Osteoblast (primary cell): ENCODE data around the gene TMEM184C. TPM values are rescaled to one million over a fixed set of nuclear protein-coding genes. Genes with fewer than 3 reads are reported as not detected.

Experiments
- DNase-seq: peaks from one replicate; pipeline ENCODE4 v3.0.0; 2011; ENCODE audit warnings: low spot score, mixed read lengths; ENCODE audit not compliant: insufficient read length; ENCODE audit errors: missing footprints
- H2AFZ ChIP-seq: 2 replicates; pipeline ENCODE4 v1.6.0; 2011; ENCODE audit warnings: mild to moderate bottlenecking, low read length
- H3K27ac ChIP-seq: 2 replicates; pipeline ENCODE4 v1.5.1; 2011; ENCODE audit warnings: mild to moderate bottlenecking, low read depth, low read length, moderate library complexity
- H3K27me3 ChIP-seq: 2 replicates; pipeline ENCODE4 v1.6.0; 2012; ENCODE audit warnings: mild to moderate bottlenecking, control low read depth, inconsistent platforms, low read length, moderate library complexity; ENCODE audit not compliant: insufficient read depth
- H3K36me3 ChIP-seq: 2 replicates; pipeline ENCODE4 v1.5.1; 2011; ENCODE audit warnings: mild to moderate bottlenecking, low read length, control low read depth, moderate library complexity; ENCODE audit not compliant: insufficient read depth
- H3K4me1 ChIP-seq: 2 replicates; pipeline ENCODE4 v1.5.1; 2011; ENCODE audit warnings: mild to moderate bottlenecking, low read length, control low read depth, moderate library complexity; ENCODE audit not compliant: insufficient read depth
- H3K4me2 ChIP-seq: 2 replicates; pipeline ENCODE4 v1.6.0; 2011; ENCODE audit warnings: mild to moderate bottlenecking, low read length; ENCODE audit not compliant: insufficient read depth
- H3K4me3 ChIP-seq: fragments of 200-600 bp; sonication (generic); 3 replicates; pipeline ENCODE4 v1.5.1; 2012; ENCODE audit warnings: mild to moderate bottlenecking, low read length, inconsistent platforms; ENCODE audit not compliant: insufficient read depth
- H3K79me2 ChIP-seq: 2 replicates; pipeline ENCODE4 v1.6.0; 2012; ENCODE audit warnings: mild to moderate bottlenecking, low read length, control low read depth, inconsistent platforms; ENCODE audit not compliant: insufficient read depth
- H3K9me3 ChIP-seq: 2 replicates; pipeline ENCODE4 v1.5.1; 2011; ENCODE audit warnings: low read depth, low read length, control low read depth
- H4K20me1 ChIP-seq: 2 replicates; pipeline ENCODE4 v1.6.0; 2012; ENCODE audit warnings: mild to moderate bottlenecking, low read length, control low read depth; ENCODE audit not compliant: insufficient read depth
- total RNA-seq: library from RNA; depleted of rRNA; stranded (reverse); fragments of >200 nt; gene quantifications from 2 replicates; pipeline ENCODE4 v1.2.3, GENCODE V29; 2012
- TF ChIP-seq, protein P1 (sequence below): IDR thresholded peaks from 2 replicates; pipeline ENCODE4 v1.5.1; 2011; ENCODE audit warnings: mild to moderate bottlenecking, low read depth, low read length, moderate library complexity; ENCODE audit errors: extremely low read depth

Gene TMEM184C
- total RNA-seq, 1 donor, result 43.4 TPM

DNA sequence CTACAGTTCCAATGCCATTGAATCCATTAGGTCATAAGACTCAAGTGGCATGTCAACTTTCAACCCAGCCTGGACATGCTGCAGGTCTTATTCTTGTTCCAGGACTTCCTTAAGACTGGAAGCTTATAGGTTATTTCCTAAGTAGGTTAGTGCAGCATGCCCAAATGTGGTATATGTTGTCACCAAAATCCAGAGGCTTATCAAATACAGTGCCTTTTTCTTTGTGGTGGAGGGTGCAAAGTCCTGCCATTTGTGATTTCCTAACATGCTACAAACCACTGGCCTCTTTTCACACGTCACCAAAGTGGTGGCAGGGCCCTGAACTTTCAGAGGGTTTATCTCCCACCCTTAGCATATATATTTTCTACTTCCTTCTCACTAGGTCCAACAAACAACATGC lies 9.7 kb upstream of the TMEM184C start:
- Histone ChIP-seq H3K4me2 (no peak overlapping the region), H3K79me2 (no peaks in the 10 kb centered on the region), H3K9me3 (no peaks in the 10 kb centered on the region), H3K4me1 (no peaks in the 10 kb centered on the region), H3K27ac (no peak overlapping the region), H4K20me1 (no peaks in the 10 kb centered on the region), H3K4me3 (no peak overlapping the region), H2AFZ (no peak overlapping the region), H3K27me3 (peaks cover 8% of the 10 kb centered on the region), H3K36me3 (no peaks in the 10 kb centered on the region)
- DNase-seq, result no peak
- TF ChIP-seq, protein P1, sequence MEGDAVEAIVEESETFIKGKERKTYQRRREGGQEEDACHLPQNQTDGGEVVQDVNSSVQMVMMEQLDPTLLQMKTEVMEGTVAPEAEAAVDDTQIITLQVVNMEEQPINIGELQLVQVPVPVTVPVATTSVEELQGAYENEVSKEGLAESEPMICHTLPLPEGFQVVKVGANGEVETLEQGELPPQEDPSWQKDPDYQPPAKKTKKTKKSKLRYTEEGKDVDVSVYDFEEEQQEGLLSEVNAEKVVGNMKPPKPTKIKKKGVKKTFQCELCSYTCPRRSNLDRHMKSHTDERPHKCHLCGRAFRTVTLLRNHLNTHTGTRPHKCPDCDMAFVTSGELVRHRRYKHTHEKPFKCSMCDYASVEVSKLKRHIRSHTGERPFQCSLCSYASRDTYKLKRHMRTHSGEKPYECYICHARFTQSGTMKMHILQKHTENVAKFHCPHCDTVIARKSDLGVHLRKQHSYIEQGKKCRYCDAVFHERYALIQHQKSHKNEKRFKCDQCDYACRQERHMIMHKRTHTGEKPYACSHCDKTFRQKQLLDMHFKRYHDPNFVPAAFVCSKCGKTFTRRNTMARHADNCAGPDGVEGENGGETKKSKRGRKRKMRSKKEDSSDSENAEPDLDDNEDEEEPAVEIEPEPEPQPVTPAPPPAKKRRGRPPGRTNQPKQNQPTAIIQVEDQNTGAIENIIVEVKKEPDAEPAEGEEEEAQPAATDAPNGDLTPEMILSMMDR, result no peak

DNA sequence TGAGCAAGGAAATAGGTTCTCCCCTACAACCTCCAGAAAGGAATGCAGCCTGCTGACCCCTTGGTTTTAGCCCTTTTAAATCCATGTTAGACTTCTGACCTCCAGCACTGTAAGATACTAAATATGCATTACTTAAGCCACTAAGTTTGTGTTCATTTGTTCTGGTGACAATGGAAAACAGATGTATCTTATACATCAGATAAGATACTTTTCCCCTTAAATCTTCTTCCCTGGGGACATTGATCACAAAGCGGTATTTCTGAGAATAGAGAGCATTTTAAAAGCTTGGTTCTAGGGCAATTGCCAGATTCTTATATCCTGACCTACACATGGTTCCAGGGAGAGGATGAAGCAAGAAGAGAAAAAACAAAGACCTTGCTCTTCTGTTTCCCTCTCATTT lies 6.5 kb upstream of the TMEM184C start:
- Histone ChIP-seq H3K4me1 (no peaks in the 10 kb centered on the region), H3K9me3 (no peaks in the 10 kb centered on the region), H3K79me2 (no peaks in the 10 kb centered on the region), H2AFZ (no peak overlapping the region), H3K27me3 (peaks cover 12% of the 10 kb centered on the region), H3K36me3 (no peaks in the 10 kb centered on the region), H3K4me3 (no peak overlapping the region), H3K4me2 (no peak overlapping the region), H3K27ac (no peak overlapping the region), H4K20me1 (no peaks in the 10 kb centered on the region)
- TF ChIP-seq, protein P1, result no peak
- DNase-seq, result no peak

DNA sequence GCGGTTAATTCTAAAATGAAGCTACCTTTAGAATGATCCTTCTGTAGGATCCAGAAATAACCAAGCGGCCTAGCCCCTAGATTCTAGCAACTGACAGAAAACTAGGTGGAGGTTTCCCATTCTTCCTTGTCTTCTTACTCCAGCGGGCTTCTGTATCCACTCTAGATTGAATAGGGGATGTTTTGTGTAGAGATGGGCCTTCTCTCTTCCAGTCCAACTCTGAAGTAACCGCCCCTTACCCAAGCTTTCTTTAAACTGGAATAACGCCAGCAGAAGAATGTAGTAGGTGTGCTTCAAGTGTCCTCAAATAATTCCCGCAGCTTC lies 386 bp upstream of the TMEM184C start:
- Histone ChIP-seq H3K9me3 (no peaks in the 10 kb centered on the region), H3K4me1 (peaks cover 17% of the 10 kb centered on the region), H4K20me1 (peaks cover 10% of the 10 kb centered on the region), H3K27me3 (peaks cover 4% of the 10 kb centered on the region), H3K27ac (no peak overlapping the region), H3K79me2 (peaks cover 43% of the 10 kb centered on the region), H3K36me3 (no peaks in the 10 kb centered on the region), H3K4me2 (peak overlapping the region; percentile 95), H2AFZ (peak overlapping the region; percentile 100), H3K4me3 (peak overlapping the region; percentile 99)
- no peak for DNase-seq
- TF ChIP-seq, protein P1, result no peak

DNA sequence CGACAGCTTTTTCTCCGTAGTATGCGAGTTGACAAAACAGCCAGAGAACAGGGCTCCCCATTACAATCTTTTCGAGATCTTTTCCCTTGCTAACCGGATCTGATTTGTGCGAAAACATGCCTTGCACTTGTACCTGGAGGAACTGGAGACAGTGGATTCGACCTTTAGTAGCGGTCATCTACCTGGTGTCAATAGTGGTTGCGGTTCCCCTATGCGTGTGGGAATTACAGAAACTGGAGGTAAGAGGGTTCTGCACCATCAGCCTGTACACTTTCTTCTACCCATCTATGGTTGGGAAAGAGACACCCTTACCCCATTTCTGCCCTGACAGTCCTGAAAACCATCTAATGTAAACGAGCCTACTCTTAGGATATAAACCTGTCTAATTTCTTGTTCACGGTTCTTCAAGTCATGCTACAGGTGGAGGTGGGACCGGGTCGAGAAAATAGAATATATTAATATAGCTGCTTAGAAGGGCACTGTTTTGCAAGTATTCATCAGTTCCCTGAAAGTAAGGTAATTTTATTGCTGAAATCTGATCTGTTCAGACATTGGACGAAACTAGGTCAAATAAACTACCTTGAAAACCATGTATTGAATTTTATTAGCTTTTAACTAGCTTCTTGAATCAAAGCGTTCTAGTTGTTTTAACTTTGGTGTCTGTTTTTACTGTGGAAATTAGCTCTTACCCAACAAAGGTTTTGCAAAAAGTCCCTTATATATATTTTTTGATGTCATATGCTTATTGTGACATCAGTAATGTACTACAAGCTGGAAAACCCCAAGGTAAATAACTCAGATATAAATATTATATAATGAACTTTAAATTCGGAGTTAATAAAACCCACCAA lies 869 bp downstream of the TMEM184C start:
- Histone ChIP-seq H3K9me3 (no peaks in the 10 kb centered on the region), H3K4me2 (peak overlapping the region; percentile 95), H3K4me1 (peaks cover 17% of the 10 kb centered on the region), H3K36me3 (no peaks in the 10 kb centered on the region), H4K20me1 (peaks cover 14% of the 10 kb centered on the region), H3K79me2 (peaks cover 54% of the 10 kb centered on the region), H2AFZ (peak overlapping the region; percentile 100), H3K27me3 (peaks cover 4% of the 10 kb centered on the region), H3K27ac (peak overlapping the region; percentile 90), H3K4me3 (peak overlapping the region; percentile 99)
- DNase-seq, result no peak
- TF ChIP-seq, protein P1, result no peak
